GM12878 (cell line): ENCODE measurements around the gene DUSP15. TPM values are rescaled to one million over a fixed set of nuclear protein-coding genes. Genes with fewer than 3 reads are reported as not detected.

ENCODE experiments used
- ATAC-seq: fragments of 200-7000 bp; cut with Tn5 transposase; 3 replicates; pipeline ENCODE4 v1.9.1; 2020; ENCODE audit warnings: mild to moderate bottlenecking, moderate library complexity
- BruUV-seq: library from RNA; stranded (reverse); fragments of 400-500 nt; replicated peaks from 2 replicates; lab custom pipeline; 2021; lab: Mats Ljungman, UMichigan
- CTCF ChIA-PET: fragments of 300-600 bp; sonication (Branson Sonifier 250); formaldehyde crosslinking; extraction: SDS; loops from one replicate; lab custom pipeline; 2021; ENCODE audit warnings: inconsistent platforms; lab: Yijun Ruan, JAX
- POLR2A ChIA-PET: fragments of 350-600 bp; formaldehyde crosslinking; extraction: SDS; loops from one replicate; lab custom pipeline; 2021; ENCODE audit warnings: inconsistent platforms; lab: Charles Lee
- RAD21 ChIA-PET: fragments of 300-600 bp; sonication (Branson Sonifier 250); formaldehyde crosslinking; loops from one replicate; lab custom pipeline; 2023; ENCODE audit warnings: antibody characterized with exemption; ENCODE audit not compliant: unreplicated experiment; lab: Charles Lee
- SMC1A ChIA-PET: fragments of 300-600 bp; sonication (Branson Sonifier 250); formaldehyde crosslinking; loops from one replicate; lab custom pipeline; 2023; ENCODE audit not compliant: unreplicated experiment, uncharacterized antibody; lab: Charles Lee
- DNase-seq: peaks from one replicate; pipeline ENCODE4 v3.0.0-alpha.2; 2011; ENCODE audit warnings: low read depth, low spot score
- FAIRE-seq: peaks from 3 replicates; lab custom pipeline; 2011; peaks lifted over from hg19 to GRCh38; lab: Jason Lieb, UNC
- H2AFZ ChIP-seq: 2 replicates; pipeline ENCODE4 v1.6.0; 2011; ENCODE audit warnings: low read depth, low read length, control low read depth; ENCODE audit not compliant: control insufficient read depth
- H3K27ac ChIP-seq: 2 replicates; pipeline ENCODE4 v1.5.1; 2011; ENCODE audit warnings: control low read depth; ENCODE audit not compliant: control insufficient read depth, insufficient read depth
- H3K27me3 ChIP-seq, 2 experiments: replicated peaks in 1 of 2; 2 replicates each; pipeline versions ENCODE4 v1.6.0 to v1.6.1; 2011; ENCODE audit warnings: low read length in 1 of 2; ENCODE audit not compliant: control insufficient read depth in 2 of 2, insufficient read depth in 2 of 2
- H3K36me3 ChIP-seq, 2 experiments: 2 replicates each; pipeline ENCODE4 v1.5.1; 2011; ENCODE audit warnings: low read length in 1 of 2; ENCODE audit not compliant: control insufficient read depth in 2 of 2, insufficient read depth in 2 of 2
- H3K4me1 ChIP-seq: 2 replicates; pipeline ENCODE4 v1.6.1; 2011; ENCODE audit warnings: mild to moderate bottlenecking, low read length, moderate library complexity, mixed read lengths; ENCODE audit not compliant: control insufficient read depth, insufficient read depth
- H3K4me2 ChIP-seq: 2 replicates; pipeline ENCODE4 v1.6.0; 2011; ENCODE audit warnings: control low read depth; ENCODE audit not compliant: control insufficient read depth, insufficient read depth
- H3K4me3 ChIP-seq: fragments of 200-600 bp; sonication (generic); 2 replicates; pipeline ENCODE4 v1.5.1; 2016
- H3K79me2 ChIP-seq: 2 replicates; pipeline ENCODE4 v1.6.0; 2011; ENCODE audit warnings: low read length; ENCODE audit not compliant: control insufficient read depth, insufficient read depth
- H3K9ac ChIP-seq: 2 replicates; pipeline ENCODE4 v1.8.0; 2011; ENCODE audit warnings: low read length, control low read depth, mixed read lengths; ENCODE audit not compliant: control insufficient read depth, insufficient read depth
- H3K9me3 ChIP-seq: replicated peaks from 3 replicates; pipeline ENCODE4 v1.5.1; 2011; ENCODE audit warnings: mild to moderate bottlenecking, low read length; ENCODE audit not compliant: control insufficient read depth, insufficient read depth
- H4K20me1 ChIP-seq: 2 replicates; pipeline ENCODE4 v1.6.0; 2011; ENCODE audit not compliant: control insufficient read depth, insufficient read depth
- CBFB ChIP-seq: IDR thresholded peaks from 2 replicates; pipeline ENCODE4 v1.6.1; 2016; ENCODE audit warnings: antibody characterized with exemption, low read depth
- E4F1 ChIP-seq: fragments of 450-650 bp; IDR thresholded peaks from 2 replicates; pipeline ENCODE4 v1.6.1; 2018; ENCODE audit warnings: borderline replicate concordance, mild to moderate bottlenecking; ENCODE audit not compliant: partially characterized antibody
- IRF4 ChIP-seq: IDR thresholded peaks from 2 replicates; pipeline ENCODE4 v1.6.1; 2011; ENCODE audit warnings: low read depth, low read length
- PAX8 ChIP-seq: fragments of 450-650 bp; IDR thresholded peaks from 2 replicates; pipeline ENCODE4 v1.6.1; 2017; ENCODE audit warnings: mild to moderate bottlenecking, moderate library complexity
- RAD21 ChIP-seq: IDR thresholded peaks from 2 replicates; pipeline ENCODE4 v1.6.1; 2011; ENCODE audit warnings: mild to moderate bottlenecking, low read depth, low read length, moderate library complexity; ENCODE audit not compliant: insufficient read depth
- ZNF274 ChIP-seq: IDR thresholded peaks from one replicate; pipeline ENCODE4 v1.8.0; 2011; ENCODE audit not compliant: insufficient read length, insufficient read depth
- WGBS: methylation state at CpG from one replicate; pipeline ENCODE4 v1.1.6; 2016; ENCODE audit warnings: low lambda C conversion rate; ENCODE audit not compliant: insufficient replicate concordance, insufficient coverage; ENCODE audit errors: missing lambda C conversion rate; 5-methylcytosine and 5-hydroxymethylcytosine counted together
- in situ Hi-C: fragments of 300-500 bp; cut with MboI; formaldehyde crosslinking; loops from 9 replicates; pipeline ENCODE4 v1.14.3; 2018; ENCODE audit warnings: mixed read lengths
- intact Hi-C: fragments of 100-400 bp; cut with micrococcal nuclease; formaldehyde crosslinking; loops from one replicate; pipeline ENCODE4 v1.14.2; 2022; ENCODE audit not compliant: unreplicated experiment
- polyA plus RNA-seq, 11 experiments: library from polyadenylated mRNA; depleted of rRNA in 4 of 11; unstranded in 6 of 11; stranded (reverse) in 5 of 11; fragments of >200 nt; fragmentation: Nextera tagmentation in 4 of 11; fragmentation: Illumina TruSeq in 1 of 11; extraction: Ambion mirVana in 4 of 11; extraction: Trizol in 1 of 11; gene quantifications; 1 replicate in 1 of 11; 2 replicates in 10 of 11; pipeline versions ENCODE4 v1.2.1 to v1.2.3, GENCODE V29; 2011 to 2016; ENCODE audit warnings: inconsistent platforms in 2 of 11, missing spikeins in 2 of 11, low read depth in 1 of 11
- total RNA-seq, 4 experiments: library from RNA; depleted of rRNA in 3 of 4; stranded (reverse); fragments of >200 nt in 3 of 4; fragmentation: Illumina TruSeq in 1 of 4; extraction: Trizol in 1 of 4; gene quantifications; 2 replicates each; pipeline versions ENCODE4 v1.2.1 to v1.2.3, GENCODE V29; 2013 to 2021

Gene DUSP15
- total and polyA plus RNA-seq, 10 of the 15 experiments (the other 5 are each of a cell fraction or from before 2014, with no cell fraction given), result 0.06 to 2.5 (median 0.67) TPM; not detected in 1

GRCh38 chr20:31843881-31844280 is 26.4 kb downstream of the DUSP15 start:
- no peak overlapping the region for H3K4me2 ChIP-seq
- no peaks in the 10 kb centered on the region; the same call in 1 of the 2 replicates for H4K20me1 ChIP-seq
- TF ChIP-seq IRF4 (no peak), ZNF274 (no peak), RAD21 (no peak), CBFB (no peak), PAX8 (no peak), E4F1 (no peak)
- TF ChIP-seq, all 136 proteins: peak for 0
- Histone ChIP-seq H3K9ac (no peak overlapping the region), H3K27ac (no peak overlapping the region), H3K36me3 (no peaks in the 10 kb centered on the region), H3K27me3 (no peaks in the 10 kb centered on the region; a peak in 1 of 4 replicates), H3K4me3 (no peak overlapping the region), H3K4me1 (peaks cover 5% of the 10 kb centered on the region; the same call in 1 of the 2 replicates), H3K79me2 (no peaks in the 10 kb centered on the region), H3K9me3 (no peaks in the 10 kb centered on the region), H2AFZ (no peak overlapping the region)
- FAIRE-seq (no peak), DNase-seq (no peak), ATAC-seq (no peak)
- in situ Hi-C loops, result no loop called here
- ChIA-PET RAD21 (interaction anchor here (1.2 kb wide), 1 partner anchor 21 kb away, joined by 5 read pairs; no protein-coding TSS in a partner anchor), POLR2A (no interaction called here), CTCF (interaction anchor here (1.3 to 7.3 kb wide), 3 partner anchors 9 to 21 kb away, joined by 5 to 109 read pairs (median 10); partner anchors contain the start of gene MYLK2), SMC1A (no interaction called here)
- BruUV-seq, result no TSS peak
- intact Hi-C loops, result no loop called here
- WGBS, result 56% methylated on average over 5 of the region's 5 CpGs
